Measurements from ENCODE around the gene TRIM26.
A peak's percentile ranks its signal among the peaks of the same experiment; 100 is the strongest.

TRIM26 gene

DNA sequence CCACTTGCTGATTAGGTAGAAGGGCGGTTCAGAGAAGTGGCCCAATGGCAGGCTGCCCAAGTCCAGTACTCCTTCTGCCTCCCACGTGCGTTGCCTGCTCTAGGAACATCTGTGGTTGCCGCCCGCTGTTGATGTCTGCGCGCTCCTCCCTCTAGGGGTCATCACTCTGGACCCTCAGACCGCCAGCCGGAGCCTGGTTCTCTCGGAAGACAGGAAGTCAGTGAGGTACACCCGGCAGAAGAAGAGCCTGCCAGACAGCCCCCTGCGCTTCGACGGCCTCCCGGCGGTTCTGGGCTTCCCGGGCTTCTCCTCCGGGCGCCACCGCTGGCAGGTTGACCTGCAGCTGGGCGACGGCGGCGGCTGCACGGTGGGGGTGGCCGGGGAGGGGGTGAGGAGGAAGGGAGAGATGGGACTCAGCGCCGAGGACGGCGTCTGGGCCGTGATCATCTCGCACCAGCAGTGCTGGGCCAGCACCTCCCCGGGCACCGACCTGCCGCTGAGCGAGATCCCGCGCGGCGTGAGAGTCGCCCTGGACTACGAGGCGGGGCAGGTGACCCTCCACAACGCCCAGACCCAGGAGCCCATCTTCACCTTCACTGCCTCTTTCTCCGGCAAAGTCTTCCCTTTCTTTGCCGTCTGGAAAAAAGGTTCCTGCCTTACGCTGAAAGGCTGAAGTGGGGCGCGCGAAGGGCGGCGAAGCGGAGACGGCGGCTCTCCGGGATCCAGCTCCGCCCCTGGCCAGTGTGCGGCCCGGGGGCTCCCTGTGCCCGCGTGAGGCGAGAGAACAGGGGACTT is 41.3 kb downstream of the TRIM26 start:
- Histone ChIP-seq H3K4me3 (ENCODE audit: insufficient read depth, low read length, poor library complexity, severe bottlenecking) (no peak overlapping the region), H2AFZ (ENCODE audit: low read depth, low read length, severe bottlenecking) (no peak overlapping the region)

DNA sequence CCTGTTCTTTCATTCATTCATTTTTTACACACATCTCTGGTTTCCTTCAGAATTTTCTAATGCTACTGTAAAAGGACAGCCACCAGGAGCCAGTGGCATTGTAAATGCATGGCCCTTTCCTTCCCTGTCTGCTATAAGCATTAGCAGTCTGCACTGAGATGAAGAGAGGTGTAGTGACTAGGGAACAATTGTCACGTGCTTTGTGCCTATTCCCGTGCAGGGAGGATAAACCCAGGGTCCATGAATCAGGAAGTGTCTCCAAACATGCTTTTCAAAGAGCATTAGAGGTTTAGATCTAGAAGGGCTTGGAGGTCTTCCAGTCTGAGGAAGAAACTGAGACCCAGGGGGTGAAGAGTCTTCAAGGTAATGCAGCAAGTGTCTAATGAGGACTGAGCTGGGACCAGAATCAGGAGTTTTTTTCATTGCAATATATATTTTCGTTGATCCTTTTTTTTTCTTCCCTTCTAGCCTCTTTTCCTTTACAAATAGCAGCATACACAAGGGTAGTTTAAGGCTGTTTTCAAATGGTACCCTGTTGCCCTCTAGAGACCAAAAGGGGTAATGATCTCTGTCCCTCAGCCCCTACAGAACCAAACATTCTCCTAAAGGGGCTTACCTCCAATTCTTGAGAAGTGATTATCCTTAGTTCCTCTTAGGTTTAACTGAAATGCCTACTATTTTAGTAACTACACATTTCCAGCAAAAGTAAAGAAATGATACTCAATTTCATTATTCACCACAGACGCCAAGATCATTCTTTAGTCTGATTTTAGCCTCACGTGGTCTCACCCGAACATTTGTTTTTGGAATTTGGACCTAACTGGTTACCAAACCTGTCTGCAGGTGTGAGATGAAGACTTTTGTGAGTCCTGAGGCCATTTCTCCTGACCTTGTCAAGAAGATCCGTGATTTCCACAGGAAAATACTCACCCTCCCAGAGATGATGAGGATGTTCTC is 43.3 kb downstream of the TRIM26 start:
- Histone ChIP-seq H4K20me1 (ENCODE audit: low read depth, low read length) (no peaks in the 10 kb centered on the region), H3K4me2 (ENCODE audit: low read depth, low read length, poor library complexity, severe bottlenecking) (no peak overlapping the region), H3K9ac (ENCODE audit: low read length) (no peak overlapping the region), H3K4me3 (ENCODE audit: insufficient read depth, low read length, poor library complexity, severe bottlenecking) (no peak overlapping the region), H2AFZ (ENCODE audit: low read depth, low read length, severe bottlenecking) (no peak overlapping the region), H3K27ac (ENCODE audit: low read depth, low read length) (no peak overlapping the region), H3K9me3 (ENCODE audit: insufficient read depth, low read length) (no peaks in the 10 kb centered on the region), H3K36me3 (ENCODE audit: low read length) (no peaks in the 10 kb centered on the region), H3K79me2 (ENCODE audit: insufficient read depth, low read length) (no peaks in the 10 kb centered on the region), H3K27me3 (ENCODE audit: low read length) (no peaks in the 10 kb centered on the region; the same call in 1 of the 2 replicates), H3F3A (ENCODE audit: insufficient read depth) (no peaks in the 10 kb centered on the region), H3K9me2 (replicated peaks; ENCODE audit: insufficient read depth, low read length) (no peaks in the 10 kb centered on the region)
- TF ChIP-seq, protein P1, sequence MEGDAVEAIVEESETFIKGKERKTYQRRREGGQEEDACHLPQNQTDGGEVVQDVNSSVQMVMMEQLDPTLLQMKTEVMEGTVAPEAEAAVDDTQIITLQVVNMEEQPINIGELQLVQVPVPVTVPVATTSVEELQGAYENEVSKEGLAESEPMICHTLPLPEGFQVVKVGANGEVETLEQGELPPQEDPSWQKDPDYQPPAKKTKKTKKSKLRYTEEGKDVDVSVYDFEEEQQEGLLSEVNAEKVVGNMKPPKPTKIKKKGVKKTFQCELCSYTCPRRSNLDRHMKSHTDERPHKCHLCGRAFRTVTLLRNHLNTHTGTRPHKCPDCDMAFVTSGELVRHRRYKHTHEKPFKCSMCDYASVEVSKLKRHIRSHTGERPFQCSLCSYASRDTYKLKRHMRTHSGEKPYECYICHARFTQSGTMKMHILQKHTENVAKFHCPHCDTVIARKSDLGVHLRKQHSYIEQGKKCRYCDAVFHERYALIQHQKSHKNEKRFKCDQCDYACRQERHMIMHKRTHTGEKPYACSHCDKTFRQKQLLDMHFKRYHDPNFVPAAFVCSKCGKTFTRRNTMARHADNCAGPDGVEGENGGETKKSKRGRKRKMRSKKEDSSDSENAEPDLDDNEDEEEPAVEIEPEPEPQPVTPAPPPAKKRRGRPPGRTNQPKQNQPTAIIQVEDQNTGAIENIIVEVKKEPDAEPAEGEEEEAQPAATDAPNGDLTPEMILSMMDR (IDR thresholded peaks at IDR 0.05; ENCODE audit: insufficient read depth, low read length, poor library complexity, severe bottlenecking): peak; percentile 98
- TF ChIP-seq EZH2phosphoT487 (conservative IDR thresholded peaks at IDR 0.05; ENCODE audit: low read length): no peak

More for the DNA sequence above, 41.3 kb downstream of the TRIM26 start:
- Histone ChIP-seq H3K9ac (ENCODE audit: low read length) (no peak overlapping the region), H3K27ac (ENCODE audit: low read depth, low read length) (no peak overlapping the region), H3F3A (ENCODE audit: insufficient read depth) (no peaks in the 10 kb centered on the region), H3K9me2 (replicated peaks; ENCODE audit: insufficient read depth, low read length) (no peaks in the 10 kb centered on the region), H3K27me3 (ENCODE audit: low read length) (no peaks in the 10 kb centered on the region; the same call in 1 of the 2 replicates), H3K79me2 (ENCODE audit: insufficient read depth, low read length) (no peaks in the 10 kb centered on the region), H3K4me2 (ENCODE audit: low read depth, low read length, poor library complexity, severe bottlenecking) (no peak overlapping the region), H3K9me3 (ENCODE audit: insufficient read depth, low read length) (no peaks in the 10 kb centered on the region), H4K20me1 (ENCODE audit: low read depth, low read length) (no peaks in the 10 kb centered on the region), H3K36me3 (ENCODE audit: low read length) (no peaks in the 10 kb centered on the region)
- TF ChIP-seq EZH2phosphoT487 (conservative IDR thresholded peaks at IDR 0.05; ENCODE audit: low read length): no peak
- TF ChIP-seq, protein P1 (IDR thresholded peaks at IDR 0.05; ENCODE audit: insufficient read depth, low read length, poor library complexity, severe bottlenecking): peak; percentile 13

DNA sequence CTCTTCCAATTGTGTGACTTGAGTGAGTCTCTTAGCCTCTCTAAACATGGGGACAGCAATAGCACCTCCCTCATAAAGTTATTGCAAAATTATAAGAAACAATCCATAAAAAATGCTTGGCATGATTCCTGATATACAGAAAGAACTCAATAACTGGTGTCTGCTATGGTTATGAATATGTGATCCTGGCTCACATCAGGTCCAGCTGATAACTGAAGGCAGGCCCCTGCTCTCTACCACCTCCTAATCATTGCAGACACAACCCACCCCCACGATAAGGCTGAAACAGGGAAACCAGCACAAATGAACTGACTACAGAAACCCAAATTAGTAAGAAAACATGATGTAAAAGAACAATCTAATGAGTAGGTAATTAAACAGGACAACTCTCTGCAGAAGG is 44.5 kb downstream of the TRIM26 start:
- Histone ChIP-seq H2AFZ (ENCODE audit: low read depth, low read length, severe bottlenecking) (no peak overlapping the region), H3K27me3 (ENCODE audit: low read length) (no peaks in the 10 kb centered on the region; the same call in 1 of the 2 replicates), H3K4me3 (ENCODE audit: insufficient read depth, low read length, poor library complexity, severe bottlenecking) (no peak overlapping the region), H3F3A (ENCODE audit: insufficient read depth) (no peaks in the 10 kb centered on the region), H3K27ac (ENCODE audit: low read depth, low read length) (no peak overlapping the region), H3K9me3 (ENCODE audit: insufficient read depth, low read length) (no peaks in the 10 kb centered on the region), H3K79me2 (ENCODE audit: insufficient read depth, low read length) (no peaks in the 10 kb centered on the region), H3K9ac (ENCODE audit: low read length) (no peak overlapping the region), H3K4me2 (ENCODE audit: low read depth, low read length, poor library complexity, severe bottlenecking) (no peak overlapping the region), H3K36me3 (ENCODE audit: low read length) (no peaks in the 10 kb centered on the region), H4K20me1 (ENCODE audit: low read depth, low read length) (no peaks in the 10 kb centered on the region), H3K9me2 (replicated peaks; ENCODE audit: insufficient read depth, low read length) (no peaks in the 10 kb centered on the region)
- TF ChIP-seq, protein P1 (IDR thresholded peaks at IDR 0.05; ENCODE audit: insufficient read depth, low read length, poor library complexity, severe bottlenecking): no peak
- TF ChIP-seq EZH2phosphoT487 (conservative IDR thresholded peaks at IDR 0.05; ENCODE audit: low read length): no peak

Measured in SU-DHL-6 (cell line).